ENCODE data around the gene SCLY. TPM values are rescaled to one million over a fixed set of nuclear protein-coding genes. Genes with fewer than 3 reads are reported as not detected.

Gene SCLY
- total RNA-seq, 1 experiment from 2014 or later: 40.1 TPM

- ChIA-PET POLR2A (no interaction called here), CTCF (interaction anchor here (0.5 to 1.1 kb wide), 2 partner anchors 163 to 794 kb away, joined by 3 read pairs; no protein-coding TSS in a partner anchor)
- TF ChIP-seq, protein P1, sequence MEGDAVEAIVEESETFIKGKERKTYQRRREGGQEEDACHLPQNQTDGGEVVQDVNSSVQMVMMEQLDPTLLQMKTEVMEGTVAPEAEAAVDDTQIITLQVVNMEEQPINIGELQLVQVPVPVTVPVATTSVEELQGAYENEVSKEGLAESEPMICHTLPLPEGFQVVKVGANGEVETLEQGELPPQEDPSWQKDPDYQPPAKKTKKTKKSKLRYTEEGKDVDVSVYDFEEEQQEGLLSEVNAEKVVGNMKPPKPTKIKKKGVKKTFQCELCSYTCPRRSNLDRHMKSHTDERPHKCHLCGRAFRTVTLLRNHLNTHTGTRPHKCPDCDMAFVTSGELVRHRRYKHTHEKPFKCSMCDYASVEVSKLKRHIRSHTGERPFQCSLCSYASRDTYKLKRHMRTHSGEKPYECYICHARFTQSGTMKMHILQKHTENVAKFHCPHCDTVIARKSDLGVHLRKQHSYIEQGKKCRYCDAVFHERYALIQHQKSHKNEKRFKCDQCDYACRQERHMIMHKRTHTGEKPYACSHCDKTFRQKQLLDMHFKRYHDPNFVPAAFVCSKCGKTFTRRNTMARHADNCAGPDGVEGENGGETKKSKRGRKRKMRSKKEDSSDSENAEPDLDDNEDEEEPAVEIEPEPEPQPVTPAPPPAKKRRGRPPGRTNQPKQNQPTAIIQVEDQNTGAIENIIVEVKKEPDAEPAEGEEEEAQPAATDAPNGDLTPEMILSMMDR (IDR thresholded peaks at IDR 0.05; ENCODE audit: unreplicated experiment): no peak
- intact Hi-C loops (cut with micrococcal nuclease): no loop called here
- no TSS peak for BruUV-seq (replicated peaks)
- Mint-ChIP-seq H3K4me3 (ENCODE audit: unreplicated experiment) (no peak overlapping the region), H3K27ac (ENCODE audit: low read depth, unreplicated experiment) (no peak overlapping the region), H3K36me3 (ENCODE audit: insufficient read depth, unreplicated experiment) (no peaks in the 10 kb centered on the region), H3K9me3 (ENCODE audit: unreplicated experiment) (no peaks in the 10 kb centered on the region), H3K4me1 (ENCODE audit: insufficient read depth, unreplicated experiment) (no peaks in the 10 kb centered on the region), H3K27me3 (ENCODE audit: insufficient read depth, unreplicated experiment) (no peaks in the 10 kb centered on the region)
- no peak for DNase-seq (ENCODE audit: unreplicated experiment)
Measured at GRCh38 chr2:238100821-238101771, 40.3 kb downstream of the SCLY start.

- intact Hi-C loops (cut with micrococcal nuclease): no loop called here
- no peak overlapping the region for H3K27ac Mint-ChIP-seq (ENCODE audit: low read depth, unreplicated experiment)
- TF ChIP-seq, protein P1 (IDR thresholded peaks at IDR 0.05; ENCODE audit: unreplicated experiment): no peak
- no peak overlapping the region for H3K4me3 Mint-ChIP-seq (ENCODE audit: unreplicated experiment)
- no peaks in the 10 kb centered on the region for H3K9me3 Mint-ChIP-seq (ENCODE audit: unreplicated experiment)
- ChIA-PET CTCF (interaction anchor here (1.1 kb wide), 1 partner anchor 162 kb away, joined by 3 read pairs; no protein-coding TSS in a partner anchor), POLR2A (no interaction called here)
- BruUV-seq (replicated peaks): no TSS peak
- DNase-seq (ENCODE audit: unreplicated experiment): no peak
- H3K27me3 Mint-ChIP-seq (ENCODE audit: insufficient read depth, unreplicated experiment): no peaks in the 10 kb centered on the region
- H3K36me3 Mint-ChIP-seq (ENCODE audit: insufficient read depth, unreplicated experiment): no peaks in the 10 kb centered on the region
- H3K4me1 Mint-ChIP-seq (ENCODE audit: insufficient read depth, unreplicated experiment): no peaks in the 10 kb centered on the region
Measured at GRCh38 chr2:238101891-238102841, 41.4 kb downstream of the SCLY start.

DNA sequence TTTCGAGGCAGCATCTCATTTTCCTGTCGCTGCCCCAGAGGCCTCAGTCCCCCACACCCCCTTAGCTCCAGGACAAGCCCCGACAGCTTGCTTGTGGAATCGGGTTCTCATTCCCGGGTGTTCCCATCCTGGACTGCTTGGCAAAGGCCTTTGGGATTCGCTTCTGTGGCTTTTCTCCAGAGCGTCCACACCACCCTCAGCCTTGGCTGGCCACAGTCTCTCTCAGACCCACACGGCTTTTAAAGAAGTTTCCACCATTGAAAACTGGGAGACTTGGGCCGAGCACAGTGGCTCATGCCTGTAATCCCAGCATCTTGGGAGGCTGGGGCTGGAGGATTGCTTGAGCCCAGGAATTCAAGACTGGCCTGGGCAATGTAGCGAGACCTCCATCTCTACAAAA is 42.1 kb downstream of the SCLY start:
- no peak for DNase-seq (ENCODE audit: unreplicated experiment)
- intact Hi-C loops (cut with micrococcal nuclease): no loop called here
- no peaks in the 10 kb centered on the region for H3K27me3 Mint-ChIP-seq (ENCODE audit: insufficient read depth, unreplicated experiment)
- H3K9me3 Mint-ChIP-seq (ENCODE audit: unreplicated experiment): no peaks in the 10 kb centered on the region
- ChIA-PET POLR2A (no interaction called here), CTCF (no interaction called here)
- no peaks in the 10 kb centered on the region for H3K4me1 Mint-ChIP-seq (ENCODE audit: insufficient read depth, unreplicated experiment)
- no peak overlapping the region for H3K4me3 Mint-ChIP-seq (ENCODE audit: unreplicated experiment)
- no peaks in the 10 kb centered on the region for H3K36me3 Mint-ChIP-seq (ENCODE audit: insufficient read depth, unreplicated experiment)
- no peak overlapping the region for H3K27ac Mint-ChIP-seq (ENCODE audit: low read depth, unreplicated experiment)
- TF ChIP-seq, protein P1 (IDR thresholded peaks at IDR 0.05; ENCODE audit: unreplicated experiment): no peak
- BruUV-seq (replicated peaks): no TSS peak

Data from MCF 10A (cell line).